Endodermal cell (in vitro differentiated cells): Measurements from ENCODE around the gene RTF1. TPM values are rescaled to one million over a fixed set of nuclear protein-coding genes. Genes with fewer than 3 reads are reported as not detected.

Experiments used
- DNase-seq: peaks from one replicate; pipeline ENCODE4 v3.0.0-alpha.2; 2017
- H3K27ac ChIP-seq: 2 replicates; pipeline ENCODE4 v1.5.1; 2013; ENCODE audit warnings: mild to moderate bottlenecking, low read depth, low read length, moderate library complexity
- H3K27me3 ChIP-seq: 2 replicates; pipeline ENCODE4 v1.6.1; 2013; ENCODE audit warnings: mild to moderate bottlenecking, low read length, moderate library complexity; ENCODE audit not compliant: insufficient read depth, control insufficient read depth, poor library complexity, severe bottlenecking
- H3K36me3 ChIP-seq: 2 replicates; pipeline ENCODE4 v1.7.0; 2013; ENCODE audit warnings: mild to moderate bottlenecking, low read length, moderate library complexity; ENCODE audit not compliant: control insufficient read depth, insufficient read depth
- H3K4me1 ChIP-seq: one replicate; pipeline ENCODE4 v1.7.0; 2013; ENCODE audit warnings: low read length; ENCODE audit not compliant: control insufficient read depth, insufficient read depth
- H3K4me3 ChIP-seq: 2 replicates; pipeline ENCODE4 v1.5.1; 2013; ENCODE audit warnings: mild to moderate bottlenecking, low read length, moderate library complexity
- H3K9ac ChIP-seq: 2 replicates; pipeline ENCODE4 v1.6.1; 2013; ENCODE audit warnings: mild to moderate bottlenecking, low read length, moderate library complexity; ENCODE audit not compliant: poor library complexity, severe bottlenecking; ENCODE audit errors: extremely low read depth
- H3K9me3 ChIP-seq: 2 replicates; pipeline ENCODE4 v1.6.1; 2013; ENCODE audit warnings: mild to moderate bottlenecking, low read length, moderate library complexity; ENCODE audit not compliant: control insufficient read depth
- H3K27ac Mint-ChIP-seq: 2 replicates; pipeline ENCODE4 v1.8.0; 2020; ENCODE audit warnings: mixed read lengths
- H3K27me3 Mint-ChIP-seq: 2 replicates; pipeline ENCODE4 v1.8.0; 2021; ENCODE audit warnings: mild to moderate bottlenecking, mixed read lengths; ENCODE audit not compliant: insufficient read depth
- H3K36me3 Mint-ChIP-seq: 2 replicates; pipeline ENCODE4 v1.8.0; 2020; ENCODE audit warnings: low read depth, mixed read lengths
- H3K4me1 Mint-ChIP-seq: 2 replicates; pipeline ENCODE4 v1.8.0; 2020; ENCODE audit warnings: mixed read lengths
- H3K4me3 Mint-ChIP-seq: 2 replicates; pipeline ENCODE4 v1.8.0; 2020; ENCODE audit warnings: mild to moderate bottlenecking, moderate library complexity, mixed read lengths
- H3K9me3 Mint-ChIP-seq: 2 replicates; pipeline ENCODE4 v1.8.0; 2020; ENCODE audit warnings: mild to moderate bottlenecking, mixed read lengths
- CTCF ChIP-seq: fragments of 200-600 bp; sonication (generic); conservative IDR thresholded peaks from 2 replicates; pipeline ENCODE4 v1.5.0; 2021; ENCODE audit warnings: antibody characterized with exemption, mild to moderate bottlenecking
- WGBS, 2 experiments: methylation state at CpG; one replicate each; pipeline versions ENCODE4 v1.1.5 to v1.1.7; 2013; ENCODE audit warnings: missing lambda C conversion rate in 2 of 2, mixed read lengths in 1 of 2; ENCODE audit not compliant: insufficient coverage in 1 of 2, insufficient read length in 1 of 2; 5-methylcytosine and 5-hydroxymethylcytosine counted together
- total RNA-seq, 2 donors: library from RNA; stranded (reverse); fragmentation: NEBNext Ultra II Directional in 1 of 2; extraction: Animal tissue kit (Norgen Biotek cat#: 25700) in 1 of 2; gene quantifications; 2 replicates in 1 of 2; 3 replicates in 1 of 2; pipeline ENCODE4 v1.2.1, GENCODE V29; 2021

RTF1 gene
- total RNA-seq, 2 donors from 2014 or later, result 48.6 to 66.3 TPM

DNA sequence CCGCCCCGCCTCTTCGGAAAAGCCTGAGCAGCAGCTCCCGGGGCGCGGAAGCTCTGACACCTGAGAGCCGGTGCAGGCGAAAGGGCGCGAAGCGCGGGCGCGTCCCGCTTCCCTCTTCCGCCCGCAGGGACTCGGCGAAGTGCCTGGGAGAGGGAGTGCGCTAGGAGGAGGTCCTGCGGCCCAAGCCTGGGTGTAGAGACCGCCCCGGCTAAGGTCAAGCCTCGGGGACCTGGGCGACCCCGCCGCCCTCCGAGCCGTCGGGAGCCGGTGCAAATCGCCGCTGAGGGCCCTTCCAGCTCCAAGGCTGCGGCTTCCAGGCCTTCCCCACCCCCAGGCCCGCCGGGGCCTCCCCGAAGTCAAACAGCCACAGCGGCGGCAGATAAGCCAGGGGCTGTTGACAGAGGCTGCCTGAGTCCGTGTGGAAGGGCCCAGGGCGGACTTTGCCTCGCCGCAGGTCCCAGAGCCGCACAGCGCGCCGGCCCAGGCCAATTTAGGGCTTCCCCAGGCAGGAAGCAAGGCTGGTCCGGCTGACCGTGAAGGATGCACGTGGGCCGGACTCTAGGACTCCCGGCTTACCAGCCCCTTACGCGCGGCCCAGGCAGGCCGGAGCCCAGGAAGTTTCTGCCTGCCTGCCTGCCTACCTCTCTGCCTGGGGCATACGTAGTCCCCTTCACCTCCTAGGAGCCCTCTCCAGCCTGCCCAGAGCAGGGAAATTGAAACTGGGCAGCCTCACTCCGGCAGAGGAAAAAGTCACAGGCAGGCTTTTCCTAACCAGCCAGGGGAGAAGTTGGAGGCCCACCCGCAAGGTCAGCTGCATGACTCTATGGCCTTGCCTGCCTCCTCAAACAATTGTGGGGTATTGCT is 79.1 kb downstream of the RTF1 start:
- no peaks in the 10 kb centered on the region for H3K9me3 ChIP-seq
- peak; percentile 88 for DNase-seq
- no peaks in the 10 kb centered on the region for H3K36me3 ChIP-seq
- no peak overlapping the region for H3K9ac ChIP-seq
- Mint-ChIP-seq H3K27me3 (peaks cover 91% of the 10 kb centered on the region), H3K27ac (no peak overlapping the region), H3K36me3 (no peaks in the 10 kb centered on the region), H3K4me3 (peak overlapping the region; percentile 40), H3K4me1 (peaks cover 8% of the 10 kb centered on the region), H3K9me3 (no peaks in the 10 kb centered on the region)
- TF ChIP-seq CTCF, result no peak
- peaks cover 13% of the 10 kb centered on the region for H3K4me1 ChIP-seq
- 10 to 13% methylated on average over 28 to 59 of the region's 59 CpGs for WGBS, 2 experiments
- H3K4me3 ChIP-seq, result no peak overlapping the region
- no peak overlapping the region for H3K27ac ChIP-seq
- H3K27me3 ChIP-seq, result peaks cover 97% of the 10 kb centered on the region

GRCh38 chr15:41498657-41499056 is 81.8 kb downstream of the RTF1 start:
- no peaks in the 10 kb centered on the region for H3K9me3 ChIP-seq
- no peak for DNase-seq
- Mint-ChIP-seq H3K9me3 (no peaks in the 10 kb centered on the region), H3K36me3 (no peaks in the 10 kb centered on the region), H3K27me3 (peaks cover 94% of the 10 kb centered on the region), H3K27ac (no peak overlapping the region), H3K4me3 (no peak overlapping the region), H3K4me1 (peaks cover 8% of the 10 kb centered on the region)
- no peak for TF ChIP-seq CTCF
- H3K9ac ChIP-seq, result no peak overlapping the region
- H3K4me1 ChIP-seq, result peaks cover 13% of the 10 kb centered on the region
- H3K27ac ChIP-seq, result no peak overlapping the region
- 57% methylated on average over 2 of the region's 2 CpGs; no CpG with 5 or more reads in 1 of the 2 experiments for WGBS, 2 experiments
- peaks cover 98% of the 10 kb centered on the region for H3K27me3 ChIP-seq
- H3K36me3 ChIP-seq, result no peaks in the 10 kb centered on the region
- H3K4me3 ChIP-seq, result no peak overlapping the region

- Histone ChIP-seq H3K27ac (no peak overlapping the region), H3K9me3 (no peaks in the 10 kb centered on the region), H3K9ac (no peak overlapping the region), H3K4me3 (no peak overlapping the region), H3K27me3 (peaks cover 100% of the 10 kb centered on the region), H3K4me1 (peaks cover 13% of the 10 kb centered on the region), H3K36me3 (no peaks in the 10 kb centered on the region)
- no peak overlapping the region for H3K4me3 Mint-ChIP-seq
- H3K4me1 Mint-ChIP-seq, result peaks cover 8% of the 10 kb centered on the region
- no peak for DNase-seq
- no peaks in the 10 kb centered on the region for H3K36me3 Mint-ChIP-seq
- no peak for TF ChIP-seq CTCF
- 81 to 94% methylated on average over 2 to 6 of the region's 6 CpGs for WGBS, 2 experiments
- H3K27ac Mint-ChIP-seq, result no peak overlapping the region
- peaks cover 98% of the 10 kb centered on the region for H3K27me3 Mint-ChIP-seq
- H3K9me3 Mint-ChIP-seq, result no peaks in the 10 kb centered on the region
These were observed 82.4 kb downstream of the RTF1 start for GRCh38 chr15:41499109-41499851.
